HepG2 (cell line): ENCODE measurements around the gene NAP1L1. TPM values are rescaled to one million over a fixed set of nuclear protein-coding genes. Genes with fewer than 3 reads are reported as not detected.

Experiments
- ATAD3A ChIP-seq: sonication (generic); formaldehyde crosslinking; IDR thresholded peaks from 2 replicates; pipeline ENCODE4 v1.4.0; 2020; ENCODE audit warnings: missing genetic modification reagents
- CAMTA2 ChIP-seq: sonication (generic); formaldehyde crosslinking; IDR thresholded peaks from 2 replicates; pipeline ENCODE4 v1.4.0; 2020; ENCODE audit warnings: mild to moderate bottlenecking, missing genetic modification reagents, borderline replicate concordance
- DMAP1 ChIP-seq: IDR thresholded peaks from 2 replicates; pipeline ENCODE4 v1.6.1; 2016
- HNF1B ChIP-seq: sonication (generic); formaldehyde crosslinking; IDR thresholded peaks from 2 replicates; pipeline ENCODE4 v1.5.1; 2020; ENCODE audit warnings: mild to moderate bottlenecking, moderate library complexity, missing genetic modification reagents
- HNRNPUL1 ChIP-seq: fragments of 200-400 bp; formaldehyde crosslinking; IDR thresholded peaks from 2 replicates; pipeline ENCODE4 v1.6.1; 2017; ENCODE audit warnings: low read depth, mild to moderate bottlenecking, low read length, moderate library complexity
- IKZF5 ChIP-seq: IDR thresholded peaks from 2 replicates; pipeline ENCODE4 v1.6.1; 2018; ENCODE audit warnings: missing genetic modification reagents, mild to moderate bottlenecking, missing compliant biosample characterization
- PRDM15 ChIP-seq: sonication (generic); formaldehyde crosslinking; IDR thresholded peaks from 2 replicates; pipeline ENCODE4 v1.4.0; 2020; ENCODE audit warnings: missing genetic modification reagents
- SIN3A ChIP-seq: IDR thresholded peaks from 2 replicates; pipeline ENCODE4 v1.6.1; 2011; ENCODE audit warnings: low read depth, mild to moderate bottlenecking, control low read depth, low read length, borderline replicate concordance
- TGIF2 ChIP-seq: IDR thresholded peaks from 2 replicates; pipeline ENCODE4 v1.6.1; 2016; ENCODE audit warnings: control low read depth, missing compliant biosample characterization
- ZBTB46 ChIP-seq: sonication (generic); formaldehyde crosslinking; IDR thresholded peaks from 2 replicates; pipeline ENCODE4 v1.4.0; 2020; ENCODE audit warnings: mild to moderate bottlenecking, missing genetic modification reagents, borderline replicate concordance
- ZFP37 ChIP-seq: sonication (generic); formaldehyde crosslinking; IDR thresholded peaks from 2 replicates; pipeline ENCODE4 v1.4.0; 2020; ENCODE audit warnings: missing genetic modification reagents, borderline replicate concordance
- ZNF256 ChIP-seq: sonication (generic); formaldehyde crosslinking; conservative IDR thresholded peaks from 2 replicates; pipeline ENCODE4 v1.4.0; 2020; ENCODE audit warnings: missing genetic modification reagents
- ZNF263 ChIP-seq: sonication (generic); formaldehyde crosslinking; IDR thresholded peaks from 2 replicates; pipeline ENCODE4 v1.4.0; 2020; ENCODE audit warnings: missing genetic modification reagents
- ZNF580 ChIP-seq: IDR thresholded peaks from 2 replicates; pipeline ENCODE4 v1.6.1; 2016; ENCODE audit warnings: low read depth, borderline replicate concordance
- ZNF605 ChIP-seq: sonication (generic); formaldehyde crosslinking; IDR thresholded peaks from 2 replicates; pipeline ENCODE4 v1.8.0; 2022; ENCODE audit warnings: mild to moderate bottlenecking, missing genetic modification reagents
- ZXDC ChIP-seq: sonication (generic); formaldehyde crosslinking; IDR thresholded peaks from 2 replicates; pipeline ENCODE4 v1.5.0; 2020; ENCODE audit warnings: mild to moderate bottlenecking, missing genetic modification reagents
- polyA plus RNA-seq, 8 experiments: library from polyadenylated mRNA; depleted of rRNA in 3 of 8; stranded (reverse) in 7 of 8; unstranded in 1 of 8; fragments of >200 nt; fragmentation: Illumina TruSeq in 4 of 8; extraction: Trizol in 4 of 8; gene quantifications; 2 replicates each; pipeline versions ENCODE4 v1.2.1 to v1.2.3, GENCODE V29; 2011 to 2016; ENCODE audit warnings: low read depth in 4 of 8, missing spikeins in 1 of 8, mixed read lengths in 1 of 8; ENCODE audit not compliant: insufficient read depth in 1 of 8
- total RNA-seq, 5 experiments: library from RNA; depleted of rRNA; stranded (reverse); fragments of >200 nt; fragmentation: Illumina TruSeq; extraction: Trizol; gene quantifications; 2 replicates each; pipeline ENCODE4 v1.2.3, GENCODE V29; 2016; ENCODE audit warnings: low read depth in 1 of 5

NAP1L1 gene
- total and polyA plus RNA-seq, 2 of the 13 experiments (the other 11 are each of a cell fraction or from before 2014, with no cell fraction given), result 207 to 309 TPM

- TF ChIP-seq ZNF605 (CRISPR knock-in tag) (peak; percentile 59), ZFP37 (CRISPR knock-in tag) (peak; percentile 83; the same call in 1 of the 2 replicates), ZNF263 (CRISPR knock-in tag) (no peak; the same call in 1 of the 2 replicates), ZXDC (CRISPR knock-in tag) (no peak), TGIF2 (no peak; the same call in 1 of the 2 replicates), ZBTB46 (CRISPR knock-in tag) (no peak), SIN3A (no peak; the same call in 1 of the 2 replicates), PRDM15 (CRISPR knock-in tag) (peak; percentile 82), CAMTA2 (CRISPR knock-in tag) (no peak), ATAD3A (CRISPR knock-in tag) (no peak), DMAP1 (CRISPR knock-in tag) (0 out of 2 replicates have a peak, but pooled peaks have one; percentile 18), HNRNPUL1 (peak; percentile 75; the same call in 1 of the 2 replicates), ZNF580 (CRISPR knock-in tag) (peak; percentile 16; the same call in 1 of the 2 replicates), ZNF256 (peak; percentile 72; the same call in 1 of the 2 replicates), IKZF5 (CRISPR knock-in tag) (peak; percentile 79), HNF1B (CRISPR knock-in tag) (peak; percentile 74)
Measured at GRCh38 chr12:76031414-76032042, 53.0 kb downstream of the NAP1L1 start, which contains the start of gene PHLDA1 (continued).
